Ishikawa (cell line): ENCODE results near the gene ANXA7.

Source experiments
- CEBPB ChIP-seq: IDR thresholded peaks from 2 replicates; pipeline ENCODE4 v1.6.1; 2012
- CREB1 ChIP-seq: IDR thresholded peaks from 2 replicates; pipeline ENCODE4 v1.6.1; 2012; ENCODE audit warnings: low read depth
- EGR1 ChIP-seq: IDR thresholded peaks from 2 replicates; pipeline ENCODE4 v1.6.1; 2012
- EP300 ChIP-seq: IDR thresholded peaks from 2 replicates; pipeline ENCODE4 v1.6.1; 2012; ENCODE audit warnings: borderline replicate concordance
- MAX ChIP-seq: IDR thresholded peaks from 2 replicates; pipeline ENCODE4 v1.6.1; 2012
- RAD21 ChIP-seq: IDR thresholded peaks from 2 replicates; pipeline ENCODE4 v1.6.1; 2012; ENCODE audit warnings: low read depth
- REST ChIP-seq: IDR thresholded peaks from 2 replicates; pipeline ENCODE4 v1.6.1; 2012; ENCODE audit warnings: low read depth, mild to moderate bottlenecking
- TAF1 ChIP-seq: IDR thresholded peaks from 2 replicates; pipeline ENCODE4 v1.6.1; 2012; ENCODE audit warnings: low read depth, mild to moderate bottlenecking
- TCF12 ChIP-seq: IDR thresholded peaks from 2 replicates; pipeline ENCODE4 v1.6.1; 2012; ENCODE audit warnings: low read depth
- YY1 ChIP-seq: IDR thresholded peaks from 2 replicates; pipeline ENCODE4 v1.6.1; 2012; ENCODE audit warnings: low read depth
- ZBTB7A ChIP-seq: IDR thresholded peaks from 2 replicates; pipeline ENCODE4 v1.6.1; 2012; ENCODE audit warnings: low read depth

- no peak for TF ChIP-seq RAD21
- no peak for TF ChIP-seq TAF1
- no peak for TF ChIP-seq CREB1
- TF ChIP-seq TCF12, result no peak
- no peak for TF ChIP-seq EP300
- no peak for TF ChIP-seq MAX
- no peak for TF ChIP-seq EGR1
- TF ChIP-seq YY1, result no peak
- no peak for TF ChIP-seq CEBPB
- TF ChIP-seq REST, result no peak
- TF ChIP-seq ZBTB7A, result no peak
Observed at GRCh38 chr10:73368238-73368637, 45.6 kb downstream of the ANXA7 start.
